Stomach (tissue), 9 donors: ENCODE data around the gene NHS. TPM values are rescaled to one million over a fixed set of nuclear protein-coding genes. Genes with fewer than 3 reads are reported as not detected.

Experiments used
- DNase-seq, 2 donors: peaks; one replicate each; pipeline versions ENCODE4 v3.0.0 to v3.0.0-alpha.2; 2013 to 2019
- H3K27ac ChIP-seq, 5 donors: fragments of 200-600 bp in 4 of 5; sonication (generic) in 4 of 5; one replicate each; pipeline ENCODE4 v1.5.1; 2013 to 2019; ENCODE audit warnings: mild to moderate bottlenecking in 1 of 5, moderate library complexity in 1 of 5
- H3K27me3 ChIP-seq, 3 donors: fragments of 200-600 bp; sonication (generic); one replicate each; pipeline ENCODE4 v1.5.1; 2017 to 2019; ENCODE audit warnings: mixed run types in 1 of 3
- H3K36me3 ChIP-seq, 4 donors: fragments of 200-600 bp; sonication (generic); 1 replicate in 3 of 4; 2 replicates in 1 of 4; pipeline ENCODE4 v1.5.1; 2016 to 2019
- H3K4me1 ChIP-seq, 4 donors: fragments of 200-600 bp; sonication (generic); one replicate each; pipeline ENCODE4 v1.5.1; 2016 to 2019
- H3K4me3 ChIP-seq, 4 donors: fragments of 200-600 bp; sonication (generic) in 3 of 4; one replicate each; pipeline ENCODE4 v1.5.1; 2016 to 2019; ENCODE audit warnings: mild to moderate bottlenecking in 1 of 4
- H3K9me3 ChIP-seq, 4 donors: fragments of 200-600 bp; sonication (generic); one replicate each; pipeline ENCODE4 v1.5.1; 2016 to 2019
- EP300 ChIP-seq: sonication (generic); formaldehyde crosslinking; IDR thresholded peaks from one replicate; pipeline ENCODE4 v1.6.1; 2017; ENCODE audit warnings: antibody characterized with exemption
- POLR2A ChIP-seq, 4 donors: fragments of 450-650 bp; IDR thresholded peaks; one replicate each; pipeline ENCODE4 v1.6.1; 2016; ENCODE audit warnings: antibody characterized with exemption in 4 of 4, control low read depth in 2 of 4, mild to moderate bottlenecking in 1 of 4, moderate library complexity in 1 of 4
- POLR2AphosphoS5 ChIP-seq, 3 donors: sonication (generic); formaldehyde crosslinking; IDR thresholded peaks; one replicate each; pipeline ENCODE4 v1.6.1; 2016; ENCODE audit warnings: antibody characterized with exemption in 3 of 3
- WGBS, 5 donors: extraction: QIAGEN DNeasy Blood & Tissue Kit in 3 of 5; methylation state at CpG; one replicate each; pipeline versions ENCODE4 v1.1.5 to v1.1.7; 2013 to 2018; 5-methylcytosine and 5-hydroxymethylcytosine counted together
- intact Hi-C: fragments of 100-400 bp; cut with DNase I; formaldehyde crosslinking; loops from one replicate; pipeline ENCODE4 v1.15.1; 2023; ENCODE audit warnings: low total_unique reads
- polyA plus RNA-seq, 3 donors: library from polyadenylated mRNA; stranded (reverse); fragments of 200-250 nt; gene quantifications; one replicate each; pipeline ENCODE4 v1.2.3, GENCODE V29; 2013
- total RNA-seq, 5 donors: library from RNA; depleted of rRNA; stranded (reverse); fragments of >200 nt; gene quantifications; one replicate each; pipeline versions ENCODE4 v1.1.0 to v1.2.3, GENCODE V29; 2014 to 2016
- TF ChIP-seq, protein P1 (sequence below), 7 experiments: fragments of 450-650 bp in 4 of 7; fragments of 200-600 bp in 3 of 7; sonication (generic) in 3 of 7; IDR thresholded peaks; one replicate each; pipeline ENCODE4 v1.5.1; 2016 to 2019; ENCODE audit warnings: antibody characterized with exemption in 7 of 7, control low read depth in 2 of 7, mild to moderate bottlenecking in 1 of 7
- donor health status: healthy with polysubstance abuse.
- donor health status: Bipolar disorder and iron deficiency.
- donor health status: healthy.

NHS gene
- total and polyA plus RNA-seq, 8 donors: 1.00 to 7.5 (median 4.3) TPM

DNA sequence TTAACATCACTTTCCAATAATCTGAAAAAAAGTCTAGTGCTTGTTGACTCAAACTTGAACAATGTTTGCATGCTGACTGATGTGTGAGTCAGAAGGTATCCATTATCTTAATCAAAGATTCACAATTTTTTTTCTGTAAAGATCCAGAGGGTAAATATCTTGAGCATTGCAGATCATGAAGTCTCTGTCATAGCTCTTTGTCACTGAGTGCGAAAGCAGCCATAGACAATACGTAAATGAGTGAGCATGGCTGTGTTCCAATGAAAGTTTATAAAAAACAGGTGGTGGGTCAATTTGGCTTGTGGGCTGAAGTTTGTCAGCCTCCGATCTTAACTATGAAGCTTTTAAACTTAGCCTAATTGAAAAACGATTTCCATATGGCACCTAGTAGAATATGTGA lies 37.7 kb downstream of the NHS start:
- Histone ChIP-seq H3K36me3 (no peaks in the 10 kb centered on the region), H3K27me3 (no peaks in the 10 kb centered on the region), H3K4me3 (no peak overlapping the region), H3K27ac (no peak overlapping the region), H3K4me1 (peaks cover 0 to 42% (median 18%) of the 10 kb centered on the region in 4 donors), H3K9me3 (no peaks in the 10 kb centered on the region)
- intact Hi-C loops: no loop called here
- TF ChIP-seq EP300 (no peak), POLR2AphosphoS5 (IDR thresholded peaks at IDR 0.05) (no peak), POLR2A (IDR thresholded peaks at IDR 0.05) (no peak)
- TF ChIP-seq, protein P1, sequence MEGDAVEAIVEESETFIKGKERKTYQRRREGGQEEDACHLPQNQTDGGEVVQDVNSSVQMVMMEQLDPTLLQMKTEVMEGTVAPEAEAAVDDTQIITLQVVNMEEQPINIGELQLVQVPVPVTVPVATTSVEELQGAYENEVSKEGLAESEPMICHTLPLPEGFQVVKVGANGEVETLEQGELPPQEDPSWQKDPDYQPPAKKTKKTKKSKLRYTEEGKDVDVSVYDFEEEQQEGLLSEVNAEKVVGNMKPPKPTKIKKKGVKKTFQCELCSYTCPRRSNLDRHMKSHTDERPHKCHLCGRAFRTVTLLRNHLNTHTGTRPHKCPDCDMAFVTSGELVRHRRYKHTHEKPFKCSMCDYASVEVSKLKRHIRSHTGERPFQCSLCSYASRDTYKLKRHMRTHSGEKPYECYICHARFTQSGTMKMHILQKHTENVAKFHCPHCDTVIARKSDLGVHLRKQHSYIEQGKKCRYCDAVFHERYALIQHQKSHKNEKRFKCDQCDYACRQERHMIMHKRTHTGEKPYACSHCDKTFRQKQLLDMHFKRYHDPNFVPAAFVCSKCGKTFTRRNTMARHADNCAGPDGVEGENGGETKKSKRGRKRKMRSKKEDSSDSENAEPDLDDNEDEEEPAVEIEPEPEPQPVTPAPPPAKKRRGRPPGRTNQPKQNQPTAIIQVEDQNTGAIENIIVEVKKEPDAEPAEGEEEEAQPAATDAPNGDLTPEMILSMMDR (IDR thresholded peaks at IDR 0.05): no peak
- DNase-seq: no peak
- 39 to 65% (median 56%) methylated on average over 4 of the region's 4 CpGs for WGBS, 5 donors

DNA sequence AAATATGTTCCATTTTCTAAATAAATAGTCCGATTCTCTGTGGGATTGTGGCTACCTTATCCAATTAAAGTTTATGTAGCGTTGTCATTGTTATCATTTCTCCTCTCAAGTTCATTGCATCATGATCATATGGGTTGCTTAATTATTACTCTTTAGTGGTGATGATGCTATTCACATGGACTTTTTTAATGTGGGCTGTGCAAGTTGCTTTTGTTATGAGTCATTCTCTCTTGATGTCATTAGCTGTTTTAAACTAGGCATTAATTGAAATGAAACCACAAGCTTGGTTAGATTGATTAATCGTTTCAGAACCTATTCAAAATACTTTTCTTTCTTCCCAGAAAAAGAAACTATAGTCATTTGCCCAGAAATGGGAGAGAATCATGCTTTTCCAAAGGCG lies 38.2 kb downstream of the NHS start:
- DNase-seq: no peak
- no peak overlapping the region for H3K4me3 ChIP-seq
- no peaks in the 10 kb centered on the region for H3K9me3 ChIP-seq
- no peak for TF ChIP-seq POLR2AphosphoS5 (IDR thresholded peaks at IDR 0.05)
- TF ChIP-seq, protein P1 (IDR thresholded peaks at IDR 0.05): no peak
- TF ChIP-seq POLR2A (IDR thresholded peaks at IDR 0.05): no peak
- peaks cover 0 to 42% (median 18%) of the 10 kb centered on the region in 4 donors for H3K4me1 ChIP-seq
- H3K36me3 ChIP-seq: no peaks in the 10 kb centered on the region
- WGBS, 5 donors: 52 to 63% (median 60%) methylated on average over 4 of the region's 4 CpGs
- no peaks in the 10 kb centered on the region for H3K27me3 ChIP-seq
- intact Hi-C loops: no loop called here
- H3K27ac ChIP-seq: no peak overlapping the region

DNA sequence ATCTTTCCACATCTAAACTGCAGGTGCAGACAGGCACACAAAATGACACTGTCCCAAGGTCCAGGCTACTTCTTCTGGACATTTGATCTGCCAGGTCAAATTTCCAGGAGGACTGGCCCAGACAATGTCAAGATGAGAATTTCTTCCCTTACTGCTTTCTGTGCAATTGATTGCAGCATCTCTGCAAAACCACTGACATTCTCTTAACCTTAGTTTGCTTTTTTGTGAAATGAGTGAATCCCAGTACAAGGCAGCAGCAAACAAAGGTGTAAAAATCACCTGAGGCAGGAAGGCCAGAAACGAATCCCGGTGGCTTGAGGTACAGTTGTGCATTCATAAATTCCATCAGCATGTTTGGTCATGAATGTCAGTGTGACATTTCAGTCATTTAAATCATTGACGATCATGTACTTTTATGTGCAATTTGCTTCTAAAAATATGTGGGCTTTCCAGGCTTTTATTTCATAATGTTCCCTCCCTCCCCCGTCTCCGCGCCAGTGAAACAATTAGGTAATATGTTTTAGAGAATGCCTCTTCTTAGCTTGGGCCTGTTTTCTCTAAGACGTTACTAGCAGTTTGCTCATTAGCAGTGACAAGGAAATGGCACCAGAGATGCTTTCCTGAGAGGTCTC lies 39.1 kb downstream of the NHS start:
- TF ChIP-seq, protein P1 (IDR thresholded peaks at IDR 0.05): no peak
- TF ChIP-seq POLR2A (IDR thresholded peaks at IDR 0.05) (no peak), POLR2AphosphoS5 (IDR thresholded peaks at IDR 0.05) (no peak), EP300 (no peak)
- no peak for DNase-seq
- H3K27me3 ChIP-seq: no peaks in the 10 kb centered on the region
- H3K4me1 ChIP-seq: peaks cover 0 to 42% (median 18%) of the 10 kb centered on the region in 4 donors
- H3K4me3 ChIP-seq: no peak overlapping the region
- WGBS, 5 donors: 76 to 80% (median 77%) methylated on average over 7 of the region's 7 CpGs
- intact Hi-C loops: no loop called here
- H3K9me3 ChIP-seq: no peaks in the 10 kb centered on the region
- H3K27ac ChIP-seq: no peak overlapping the region
- H3K36me3 ChIP-seq: no peaks in the 10 kb centered on the region

DNA sequence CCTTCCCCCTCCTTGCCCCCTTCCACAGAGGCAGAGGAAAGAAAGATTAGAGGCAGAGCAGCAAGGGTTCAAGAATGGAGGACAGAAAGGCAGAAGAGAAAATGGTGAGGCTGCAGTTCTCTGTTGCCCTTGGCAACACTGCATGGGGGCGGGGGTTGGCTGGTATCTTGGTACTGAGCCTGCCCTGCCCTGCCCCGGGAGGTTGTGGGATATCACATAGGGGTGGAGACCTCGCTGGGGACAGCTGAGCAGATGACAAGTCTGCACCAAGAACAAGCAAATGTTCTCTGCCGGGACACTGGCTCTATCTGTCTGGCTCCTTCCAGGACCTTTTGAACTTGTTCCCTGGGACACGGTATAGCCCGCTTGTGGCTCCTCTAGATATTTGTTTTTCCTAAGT lies 39.8 kb downstream of the NHS start:
- peak; percentile 50 to 63 for DNase-seq
- Histone ChIP-seq H3K27ac (no peak overlapping the region), H3K4me3 (no peak overlapping the region), H3K27me3 (no peaks in the 10 kb centered on the region), H3K9me3 (no peaks in the 10 kb centered on the region), H3K4me1 (peaks cover 0 to 42% (median 18%) of the 10 kb centered on the region in 4 donors), H3K36me3 (no peaks in the 10 kb centered on the region)
- WGBS, 5 donors: 19 to 37% (median 22%) methylated on average over 4 to 6 of the region's 6 CpGs
- intact Hi-C loops: no loop called here
- no peak for TF ChIP-seq POLR2A (IDR thresholded peaks at IDR 0.05)
- TF ChIP-seq EP300: no peak
- TF ChIP-seq, protein P1 (IDR thresholded peaks at IDR 0.05): no peak
- TF ChIP-seq POLR2AphosphoS5 (IDR thresholded peaks at IDR 0.05): no peak
